HG03066 (cell line): ENCODE measurements around the gene KLHL17.

ENCODE experiments used
- ATAC-seq: cut with Tn5 transposase; IDR thresholded peaks from one replicate; pipeline ENCODE4 v1.9.1; 2021; ENCODE audit warnings: low read depth; ENCODE audit not compliant: unreplicated experiment

The KLHL17 gene

GRCh38 chr1:960363-961131 is at the start of gene KLHL17:
Gene KLHL17 (plus strand): TSS chr1:960584. CDS start chr1:960694, 110 bp downstream.
- peak; percentile 40 for ATAC-seq

DNA sequence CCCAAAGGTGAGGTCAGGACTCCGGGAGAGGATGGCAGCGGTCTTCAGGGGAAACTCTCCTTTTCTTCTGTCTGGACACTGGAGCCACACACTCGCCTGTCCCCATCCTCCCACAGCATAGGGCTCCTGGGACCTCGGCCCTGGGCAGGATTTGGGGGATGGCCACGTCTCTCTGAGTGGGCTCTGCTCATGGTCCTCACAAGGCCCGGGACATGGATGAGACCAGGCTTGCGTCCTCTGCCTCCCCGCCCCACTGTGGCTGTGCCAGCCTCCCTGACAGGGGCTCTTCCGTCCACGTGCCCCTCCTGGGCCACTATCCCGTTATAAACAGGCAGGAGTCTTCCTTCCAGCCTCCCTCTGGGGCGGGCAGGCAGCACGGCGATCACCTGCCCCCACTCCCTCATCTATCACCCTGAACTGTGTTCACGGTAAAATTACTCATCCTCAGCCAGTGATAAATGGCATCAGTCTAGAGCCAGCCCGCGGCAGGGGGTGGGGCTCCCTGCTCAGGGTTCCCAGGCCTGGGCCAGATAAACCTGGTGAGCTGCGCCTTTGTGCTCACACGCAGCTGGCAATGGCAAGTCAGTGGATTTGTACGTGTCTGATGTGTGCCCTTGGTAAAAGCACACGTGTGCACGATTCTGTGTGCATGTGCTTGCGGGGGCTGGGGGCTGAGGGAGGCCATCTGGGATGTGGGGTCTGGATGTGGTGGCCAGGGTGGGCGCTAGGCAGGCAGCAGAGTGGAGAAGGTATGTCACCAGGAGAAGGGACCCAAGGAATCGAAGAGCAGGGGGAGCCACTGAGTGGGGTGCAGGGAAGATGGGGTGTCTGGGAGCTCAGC is 49.3 kb upstream of the KLHL17 start:
- no peak for ATAC-seq

DNA sequence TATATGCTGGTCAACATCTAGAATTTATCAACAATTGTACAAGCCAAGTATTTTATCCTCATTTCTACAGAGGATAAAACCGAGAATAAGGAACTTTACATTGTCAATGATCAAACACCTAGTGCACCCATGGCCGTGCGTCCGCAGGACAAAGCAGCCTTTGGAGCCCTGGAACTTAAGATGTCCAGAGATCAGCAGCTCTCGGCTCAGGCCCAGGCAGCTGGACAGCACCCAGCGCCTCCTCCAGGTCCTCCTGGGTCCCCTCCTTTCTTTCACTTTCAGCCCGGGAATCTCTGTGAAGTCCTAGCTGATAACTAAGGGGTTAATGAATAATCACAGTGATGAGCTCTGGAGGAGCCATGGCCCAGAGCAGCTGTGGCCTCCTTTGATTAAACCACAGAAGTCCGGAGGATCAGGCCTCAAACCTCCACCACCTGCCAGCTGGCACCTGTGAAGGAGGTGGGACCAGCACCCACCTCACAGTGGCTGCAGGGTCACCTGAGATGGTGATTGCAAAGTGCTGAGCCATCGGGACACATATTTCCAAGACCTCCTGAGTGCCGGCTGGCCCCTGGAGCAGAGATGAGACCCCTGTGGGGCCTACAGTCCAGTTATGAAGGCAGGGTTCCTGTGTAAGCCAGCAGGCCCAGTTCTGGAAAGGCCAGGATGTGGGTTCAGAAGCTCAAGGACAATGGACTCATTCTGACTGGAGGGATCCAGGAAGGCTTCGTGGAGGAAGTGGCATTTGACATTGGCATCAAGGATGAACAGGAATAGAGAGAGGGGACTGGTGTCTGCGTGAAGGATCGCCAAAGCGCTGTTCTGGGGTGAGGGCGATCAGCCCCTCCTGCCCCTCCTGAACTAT is 48.3 kb upstream of the KLHL17 start:
- ATAC-seq, result no peak

DNA sequence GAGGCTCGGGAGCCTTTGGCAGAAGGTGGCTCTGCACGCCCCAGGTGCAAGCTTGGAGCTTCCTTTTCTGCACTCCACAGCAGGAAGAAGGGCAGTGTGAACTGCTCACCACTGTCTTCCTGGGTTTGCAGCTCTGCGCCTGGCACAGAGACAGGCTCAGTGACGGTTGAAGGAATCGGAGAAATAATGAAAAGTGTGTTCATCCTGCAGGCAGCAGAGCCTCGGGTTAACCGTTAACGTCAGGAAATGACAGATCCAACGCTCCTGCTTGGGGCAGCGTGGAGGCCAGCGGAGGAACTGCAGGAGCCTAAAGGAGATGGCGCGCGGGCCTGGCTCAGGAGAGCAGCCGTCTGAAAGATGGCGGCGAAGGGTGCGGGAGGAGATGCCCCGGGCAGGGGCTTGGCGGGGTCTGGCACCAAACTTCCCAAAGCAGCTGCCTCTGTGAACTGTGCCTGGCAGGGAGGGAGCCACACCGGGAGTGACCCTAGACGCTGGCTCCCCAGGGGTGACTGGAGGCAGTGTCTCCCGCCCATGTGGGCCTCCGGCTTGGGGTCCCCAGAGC is 47.6 kb upstream of the KLHL17 start:
- no peak for ATAC-seq

DNA sequence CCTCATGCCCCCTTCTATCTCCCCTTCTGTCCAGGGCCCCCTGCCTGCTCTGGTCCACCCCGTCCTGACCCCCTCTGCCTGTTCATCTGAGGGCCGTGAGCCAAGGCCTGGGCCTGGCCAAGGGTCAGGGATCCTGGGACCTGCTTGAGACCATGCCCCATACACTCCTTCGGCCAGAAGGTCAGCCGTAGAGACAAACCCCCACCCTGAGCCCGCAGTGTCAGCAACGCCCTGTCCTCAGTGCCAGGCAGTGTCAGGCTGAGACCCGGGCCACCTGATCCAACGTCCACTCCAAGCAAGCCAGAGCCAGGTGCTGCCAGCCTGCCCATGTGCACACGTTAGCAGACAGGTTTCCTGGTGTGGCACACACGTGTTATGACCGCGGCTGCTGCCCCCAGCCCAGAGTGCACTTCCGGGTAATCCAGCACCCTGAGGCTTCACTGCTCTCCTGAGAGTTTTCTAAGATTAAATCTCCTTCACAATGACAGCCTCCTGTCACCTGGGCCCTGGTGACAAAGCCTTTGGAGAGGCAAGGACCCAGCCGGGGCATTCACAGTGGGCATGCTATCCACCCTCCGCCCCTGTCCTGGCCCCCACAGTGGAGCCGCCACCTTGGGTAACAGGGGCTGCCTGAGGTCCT is 46.8 kb upstream of the KLHL17 start:
- no peak for ATAC-seq

DNA sequence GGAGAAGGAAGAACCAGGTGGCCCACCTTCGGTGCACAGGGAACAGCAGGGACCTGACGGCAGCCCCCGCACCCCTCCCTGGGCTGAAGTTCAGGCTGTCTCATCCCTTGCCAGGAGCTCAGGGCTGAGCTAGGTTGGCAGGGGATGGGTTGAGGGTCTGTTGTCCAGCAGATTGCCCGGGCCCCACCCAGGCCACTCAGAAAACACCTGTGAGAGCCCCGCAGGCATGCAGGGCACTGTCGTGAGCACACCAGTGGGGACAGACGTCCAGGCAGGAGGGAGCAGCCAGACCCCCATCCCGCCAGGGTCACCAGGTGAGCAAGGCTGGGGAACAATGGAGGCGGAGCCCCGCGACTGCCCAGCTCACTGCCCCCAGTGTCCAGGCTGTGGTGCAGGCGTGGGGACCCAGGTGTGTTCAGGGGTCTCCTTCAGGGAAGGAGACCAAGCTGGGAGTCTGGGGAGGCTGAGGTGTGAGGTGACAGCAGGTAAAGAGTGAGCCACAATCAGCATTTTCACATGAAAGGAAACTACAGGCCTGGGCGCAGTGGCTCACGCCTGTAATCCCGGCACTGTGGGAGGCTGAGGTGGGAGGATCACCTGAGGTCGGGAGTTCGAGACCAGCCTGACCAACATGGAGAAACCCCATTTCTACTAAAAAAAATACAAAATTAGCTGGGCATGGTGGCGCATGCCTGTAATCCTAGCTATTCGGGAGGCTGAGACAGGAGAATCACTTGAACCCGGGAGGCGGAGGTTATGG is 46.1 kb upstream of the KLHL17 start:
- ATAC-seq, result no peak

- ATAC-seq, result no peak
These were observed 45.5 kb upstream of the KLHL17 start for GRCh38 chr1:914891-915280.

DNA sequence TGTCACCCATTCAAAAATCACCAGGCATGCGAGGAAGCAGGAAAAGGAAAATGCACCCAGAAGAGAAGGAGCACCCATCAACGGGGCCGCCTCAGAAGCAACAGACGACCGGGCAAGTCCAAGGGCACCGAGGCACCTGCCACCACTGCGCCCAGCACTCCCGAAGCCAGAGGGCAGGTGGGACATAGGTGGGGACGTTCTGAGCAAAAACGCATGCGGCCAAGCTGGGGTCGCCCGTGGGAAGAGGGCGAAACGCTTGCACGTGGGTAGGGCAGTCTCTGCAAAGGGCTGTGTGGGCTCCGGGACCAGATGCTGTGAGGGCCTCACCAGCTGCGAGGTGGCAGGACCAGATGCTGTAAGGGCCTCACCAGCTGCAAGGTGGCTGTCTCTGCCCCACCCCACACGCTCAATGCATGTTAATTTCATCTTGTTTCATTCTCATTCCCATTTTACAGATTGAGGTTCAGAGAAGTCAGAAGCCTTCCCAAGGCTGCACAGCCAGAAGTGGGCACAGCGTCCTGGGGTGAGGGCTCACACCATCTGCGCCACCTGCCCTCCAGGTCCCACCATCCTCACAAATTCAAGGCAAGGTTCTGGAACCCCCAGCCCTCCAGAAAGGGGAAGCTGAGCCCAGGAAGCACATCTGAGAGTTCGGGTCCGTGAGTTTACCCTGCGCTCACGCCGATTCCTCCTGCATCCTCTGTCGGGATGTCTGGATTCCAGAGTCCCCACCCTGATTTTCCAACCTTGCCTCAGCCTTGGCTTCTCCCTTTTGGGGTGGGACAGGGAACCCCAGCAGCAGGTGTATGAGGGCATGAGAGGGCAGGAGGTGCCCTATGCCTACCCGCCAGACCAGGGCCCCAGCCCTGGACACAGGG is 44.9 kb upstream of the KLHL17 start:
- ATAC-seq, result no peak

GRCh38 chr1:916173-917075 is 44.0 kb upstream of the KLHL17 start:
- no peak for ATAC-seq

DNA sequence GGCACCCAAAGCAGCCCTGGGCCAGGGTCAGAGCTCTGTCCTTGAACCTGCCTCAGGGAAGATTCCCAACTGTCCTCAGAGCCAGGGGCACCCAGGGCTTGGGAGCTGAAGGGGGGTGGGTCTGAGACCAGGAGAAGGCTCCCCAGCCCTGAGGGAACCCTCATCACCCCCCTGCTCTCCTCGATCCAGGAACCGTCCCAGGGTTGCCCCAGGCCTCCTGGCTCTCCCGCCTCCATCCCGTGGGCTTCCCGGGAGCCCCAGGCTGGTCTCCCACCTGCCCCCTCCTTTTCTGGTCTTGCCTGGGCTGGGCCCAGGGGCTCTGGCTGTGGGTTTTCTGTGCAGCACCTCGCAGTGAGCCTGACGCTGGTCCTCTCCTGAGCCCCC is 43.3 kb upstream of the KLHL17 start:
- ATAC-seq, result no peak

DNA sequence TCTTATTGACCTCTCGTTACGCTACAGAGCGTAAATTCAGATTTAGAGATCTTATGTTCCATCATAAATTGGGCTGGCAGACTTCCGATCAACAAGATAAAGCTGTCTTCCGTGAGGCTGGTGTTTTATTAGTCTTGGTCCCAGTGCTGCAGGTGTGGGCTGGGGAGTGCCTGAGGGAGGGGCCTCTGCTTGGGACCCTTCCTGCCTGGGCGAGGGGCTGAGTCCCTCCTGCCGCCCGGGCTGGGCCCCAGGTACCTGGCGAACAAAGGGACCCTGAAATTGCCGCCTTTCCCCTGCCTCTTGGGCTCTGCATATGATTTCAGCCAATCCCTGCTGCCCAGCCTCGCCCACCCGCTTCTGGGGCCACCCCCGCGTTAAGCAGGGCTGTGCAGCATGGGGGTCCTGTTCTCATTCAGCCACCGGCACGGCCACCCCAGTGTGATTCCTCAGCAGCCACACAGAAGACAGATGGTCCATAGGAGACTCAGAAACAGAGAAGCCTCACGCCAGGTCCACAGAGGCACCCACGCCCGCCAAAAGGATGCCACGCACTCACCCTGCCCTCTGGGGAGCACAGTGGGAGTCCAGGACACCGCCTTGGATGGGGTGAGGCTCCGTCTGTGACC is 42.8 kb upstream of the KLHL17 start:
- ATAC-seq, result no peak

- ATAC-seq, result no peak
These were observed 42.0 kb upstream of the KLHL17 start for GRCh38 chr1:918353-918752.

DNA sequence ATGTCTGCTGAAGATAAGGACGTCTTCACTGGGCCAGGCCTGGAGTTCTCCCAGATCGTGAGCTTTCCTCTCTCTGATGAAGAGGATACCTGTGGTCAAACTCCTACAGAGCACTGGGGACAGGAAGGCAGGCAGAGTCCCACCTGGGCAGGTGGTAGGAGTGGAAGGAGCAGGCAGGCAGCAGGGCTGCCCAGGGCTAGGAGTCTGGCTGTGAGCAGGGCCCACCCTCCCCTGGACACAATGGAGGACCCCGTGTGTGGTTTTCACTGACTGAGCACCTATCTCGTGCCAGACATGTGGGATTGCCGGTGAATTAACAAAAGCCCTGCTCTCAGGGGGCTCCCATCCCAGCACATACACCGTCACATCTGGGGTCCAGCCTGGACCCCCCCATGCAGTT is 41.5 kb upstream of the KLHL17 start:
- no peak for ATAC-seq

DNA sequence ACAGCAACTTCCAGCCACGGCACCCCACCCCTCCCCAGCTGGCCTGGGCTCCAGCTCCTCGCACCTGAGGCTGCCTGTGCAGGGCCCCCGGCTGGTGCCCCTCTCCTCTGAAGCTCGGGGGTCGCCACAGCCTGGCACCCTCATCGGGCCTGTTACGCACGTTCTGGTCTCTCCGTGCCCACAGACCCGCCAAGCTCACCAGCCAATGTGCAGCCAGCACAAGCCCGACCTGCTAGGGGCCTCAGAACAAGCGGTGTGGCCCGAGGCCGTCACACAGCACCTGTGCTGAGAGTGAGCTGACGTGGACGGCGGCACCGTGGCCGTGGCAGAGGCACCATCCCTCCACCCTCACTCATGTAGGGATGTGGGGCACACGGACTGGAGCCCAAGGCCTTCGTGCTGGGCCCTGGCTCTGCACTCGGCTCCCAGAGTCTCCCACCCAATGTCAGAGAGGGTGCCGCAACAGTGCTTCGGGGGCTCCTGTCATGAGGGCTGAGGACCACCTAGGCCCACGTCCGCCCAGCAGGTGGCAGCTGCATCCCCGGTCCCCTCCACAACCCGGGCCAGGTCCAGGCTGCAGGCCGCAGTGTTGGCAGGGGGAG is 41.0 kb upstream of the KLHL17 start:
- ATAC-seq, result no peak

GRCh38 chr1:920010-920409 is 40.4 kb upstream of the KLHL17 start:
- no peak for ATAC-seq

DNA sequence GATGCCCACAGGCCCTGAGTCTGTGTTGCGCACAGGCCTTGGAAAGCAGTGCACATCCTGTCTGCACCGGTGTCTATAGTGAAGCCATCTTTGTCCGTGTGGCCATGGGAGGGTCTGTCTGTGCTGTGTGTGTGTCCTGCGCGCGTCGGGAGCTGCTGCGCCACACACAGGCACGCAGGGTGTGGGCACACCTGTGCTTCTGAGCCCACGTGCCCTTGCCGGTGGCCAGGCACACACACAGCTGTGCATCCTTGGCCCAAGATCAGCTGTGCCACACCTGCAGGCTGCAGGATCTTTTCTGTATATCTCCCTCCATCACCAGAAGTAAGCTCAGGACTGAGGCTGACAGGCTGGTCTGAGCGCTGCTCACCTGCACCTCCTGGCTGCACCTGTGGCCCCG is 39.9 kb upstream of the KLHL17 start:
- no peak for ATAC-seq
